Panc1 (cell line): ENCODE measurements around the gene FMO3. TPM values are rescaled to one million over a fixed set of nuclear protein-coding genes. Genes with fewer than 3 reads are reported as not detected.

Experiments
- ATAC-seq: fragments of 200-7000 bp; cut with Tn5 transposase; 2 replicates; pipeline ENCODE4 v1.9.1; 2020; ENCODE audit warnings: mild to moderate bottlenecking, moderate library complexity
- BruUV-seq: library from RNA; stranded (reverse); fragments of 400-500 nt; replicated peaks from 2 replicates; lab custom pipeline; 2021; lab: Mats Ljungman, UMichigan
- CTCF ChIA-PET: fragments of 300-600 bp; sonication (Branson Sonifier 250); formaldehyde crosslinking; loops from one replicate; lab custom pipeline; 2022; ENCODE audit warnings: antibody characterized with exemption; lab: Charles Lee
- POLR2A ChIA-PET: fragments of 300-600 bp; sonication (Branson Sonifier 250); formaldehyde crosslinking; loops from one replicate; lab custom pipeline; 2022; ENCODE audit warnings: antibody characterized with exemption; lab: Charles Lee
- DNase-seq: peaks from one replicate; pipeline ENCODE4 v3.0.0-alpha.2; 2010; ENCODE audit warnings: low read depth, low spot score
- H3K27ac ChIP-seq: 2 replicates; pipeline ENCODE4 v1.5.1; 2011; ENCODE audit warnings: mild to moderate bottlenecking, low read length, inconsistent platforms
- H3K27me3 ChIP-seq: fragments of 200-500 bp; sonication (Bioruptor generic); 2 replicates; pipeline ENCODE4 v1.6.0; 2014; ENCODE audit warnings: low read length, inconsistent platforms; ENCODE audit not compliant: control insufficient read depth, insufficient read depth
- H3K36me3 ChIP-seq: fragments of 200-500 bp; sonication (Bioruptor generic); 2 replicates; pipeline ENCODE4 v1.5.1; 2014; ENCODE audit warnings: inconsistent platforms, mild to moderate bottlenecking, low read length, moderate library complexity; ENCODE audit not compliant: control insufficient read depth, insufficient read depth
- H3K4me1 ChIP-seq: 2 replicates; pipeline ENCODE4 v1.5.1; 2011; ENCODE audit warnings: inconsistent platforms, mild to moderate bottlenecking, low read length, moderate library complexity; ENCODE audit not compliant: control insufficient read depth, insufficient read depth
- H3K4me3 ChIP-seq, 2 experiments: 2 replicates each; pipeline ENCODE4 v1.5.1; 2011 to 2012; ENCODE audit warnings: low read depth in 2 of 2, low read length in 2 of 2, mild to moderate bottlenecking in 2 of 2, inconsistent platforms in 1 of 2, moderate library complexity in 1 of 2
- H3K9me3 ChIP-seq: fragments of 200-500 bp; sonication (Bioruptor generic); 2 replicates; pipeline ENCODE4 v1.5.1; 2014; ENCODE audit warnings: low read depth, mild to moderate bottlenecking, inconsistent platforms, low read length, moderate library complexity; ENCODE audit not compliant: control insufficient read depth, insufficient read depth
- CTCF ChIP-seq: fragments of 450-650 bp; IDR thresholded peaks from 2 replicates; pipeline ENCODE4 v1.5.1; 2017; ENCODE audit warnings: mild to moderate bottlenecking
- POLR2AphosphoS5 ChIP-seq: IDR thresholded peaks from 2 replicates; pipeline ENCODE4 v1.6.1; 2012; ENCODE audit warnings: mild to moderate bottlenecking, low read depth, low read length, moderate library complexity
- SIN3A ChIP-seq: IDR thresholded peaks from 2 replicates; pipeline ENCODE4 v1.6.1; 2012; ENCODE audit warnings: low read depth, mild to moderate bottlenecking, low read length, moderate library complexity, borderline replicate concordance; ENCODE audit not compliant: insufficient read depth
- TCF7L2 ChIP-seq: IDR thresholded peaks from 2 replicates; pipeline ENCODE4 v1.6.1; 2011; ENCODE audit warnings: mild to moderate bottlenecking, low read depth, low read length, inconsistent platforms
- in situ Hi-C: cut with HindIII; loops from 2 replicates; pipeline ENCODE4 v1.10.0; 2016; ENCODE audit warnings: low sequenced_read_pairs, low pct_unique_long_range_greater_than_20kb
- intact Hi-C: fragments of 100-400 bp; cut with micrococcal nuclease; formaldehyde crosslinking; loops from one replicate; pipeline ENCODE4 v1.10.0; 2022; ENCODE audit not compliant: unreplicated experiment
- total RNA-seq: library from RNA; stranded (reverse); gene quantifications from one replicate; pipeline ENCODE4 v1.2.1, GENCODE V29; 2021; ENCODE audit not compliant: unreplicated experiment
- TF ChIP-seq, protein P1 (sequence below), 2 experiments: IDR thresholded peaks; 2 replicates each; pipeline ENCODE4 v1.6.1; 2011 to 2012; ENCODE audit warnings: low read depth in 2 of 2, control low read depth in 1 of 2, low read length in 1 of 2, mild to moderate bottlenecking in 1 of 2, moderate library complexity in 1 of 2; ENCODE audit not compliant: insufficient read depth in 1 of 2

Gene FMO3
- total RNA-seq, 1 experiment from 2014 or later, result not detected

GRCh38 chr1:171061425-171062143, 29.1 kb upstream of the FMO3 start:
- no peak for DNase-seq
- CTCF ChIA-PET, result no interaction called here
- POLR2A ChIA-PET, result no interaction called here
- Histone ChIP-seq H3K4me1 (no peaks in the 10 kb centered on the region), H3K36me3 (no peaks in the 10 kb centered on the region), H3K9me3 (no peaks in the 10 kb centered on the region), H3K27ac (no peak overlapping the region), H3K4me3 (no peak overlapping the region), H3K27me3 (no peaks in the 10 kb centered on the region)
- ATAC-seq, result no peak
- TF ChIP-seq POLR2AphosphoS5 (no peak), TCF7L2 (no peak)
- intact Hi-C loops (no loop called here), in situ Hi-C loops (no loop called here)
- no TSS peak for BruUV-seq

GRCh38 chr1:171062902-171063301, 27.8 kb upstream of the FMO3 start:
- POLR2A ChIA-PET, result no interaction called here
- no peaks in the 10 kb centered on the region for H3K4me1 ChIP-seq
- H3K27me3 ChIP-seq, result no peaks in the 10 kb centered on the region
- intact Hi-C loops, result no loop called here
- H3K9me3 ChIP-seq, result no peaks in the 10 kb centered on the region
- H3K36me3 ChIP-seq, result no peaks in the 10 kb centered on the region
- CTCF ChIA-PET, result no interaction called here
- no TSS peak for BruUV-seq
- in situ Hi-C loops, result no loop called here
- ATAC-seq (no peak), DNase-seq (no peak)
- no peak overlapping the region for H3K27ac ChIP-seq
- H3K4me3 ChIP-seq, result no peak overlapping the region
- TF ChIP-seq CTCF (no peak), TCF7L2 (no peak), POLR2AphosphoS5 (no peak), SIN3A (no peak)
- TF ChIP-seq, protein P1, sequence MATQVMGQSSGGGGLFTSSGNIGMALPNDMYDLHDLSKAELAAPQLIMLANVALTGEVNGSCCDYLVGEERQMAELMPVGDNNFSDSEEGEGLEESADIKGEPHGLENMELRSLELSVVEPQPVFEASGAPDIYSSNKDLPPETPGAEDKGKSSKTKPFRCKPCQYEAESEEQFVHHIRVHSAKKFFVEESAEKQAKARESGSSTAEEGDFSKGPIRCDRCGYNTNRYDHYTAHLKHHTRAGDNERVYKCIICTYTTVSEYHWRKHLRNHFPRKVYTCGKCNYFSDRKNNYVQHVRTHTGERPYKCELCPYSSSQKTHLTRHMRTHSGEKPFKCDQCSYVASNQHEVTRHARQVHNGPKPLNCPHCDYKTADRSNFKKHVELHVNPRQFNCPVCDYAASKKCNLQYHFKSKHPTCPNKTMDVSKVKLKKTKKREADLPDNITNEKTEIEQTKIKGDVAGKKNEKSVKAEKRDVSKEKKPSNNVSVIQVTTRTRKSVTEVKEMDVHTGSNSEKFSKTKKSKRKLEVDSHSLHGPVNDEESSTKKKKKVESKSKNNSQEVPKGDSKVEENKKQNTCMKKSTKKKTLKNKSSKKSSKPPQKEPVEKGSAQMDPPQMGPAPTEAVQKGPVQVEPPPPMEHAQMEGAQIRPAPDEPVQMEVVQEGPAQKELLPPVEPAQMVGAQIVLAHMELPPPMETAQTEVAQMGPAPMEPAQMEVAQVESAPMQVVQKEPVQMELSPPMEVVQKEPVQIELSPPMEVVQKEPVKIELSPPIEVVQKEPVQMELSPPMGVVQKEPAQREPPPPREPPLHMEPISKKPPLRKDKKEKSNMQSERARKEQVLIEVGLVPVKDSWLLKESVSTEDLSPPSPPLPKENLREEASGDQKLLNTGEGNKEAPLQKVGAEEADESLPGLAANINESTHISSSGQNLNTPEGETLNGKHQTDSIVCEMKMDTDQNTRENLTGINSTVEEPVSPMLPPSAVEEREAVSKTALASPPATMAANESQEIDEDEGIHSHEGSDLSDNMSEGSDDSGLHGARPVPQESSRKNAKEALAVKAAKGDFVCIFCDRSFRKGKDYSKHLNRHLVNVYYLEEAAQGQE (IDR thresholded peaks at IDR 0.05; ENCODE audit: insufficient read depth in 1 of 2, low read depth in 2 of 2, low read length in 1 of 2), result no peak

DNA sequence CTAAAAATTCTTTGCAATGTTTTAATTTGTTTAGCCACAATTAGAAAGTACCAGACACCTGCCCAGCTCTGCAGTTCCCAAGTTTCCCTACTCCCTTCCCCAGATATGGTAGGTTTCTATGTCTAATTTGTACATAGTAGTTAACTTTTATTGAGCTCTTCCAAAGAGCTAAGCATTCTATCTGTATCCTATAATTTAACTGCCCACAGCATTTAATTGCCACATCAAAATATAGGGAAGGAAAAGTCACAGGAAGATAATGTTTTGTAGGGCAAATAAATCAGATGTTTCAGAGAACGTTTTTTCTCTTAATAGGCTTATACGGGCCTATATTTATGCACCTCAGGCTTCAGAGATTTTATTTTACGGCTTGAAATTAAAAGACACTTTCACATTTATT, 15.7 kb upstream of the FMO3 start:
- H3K4me3 ChIP-seq, result no peak overlapping the region
- BruUV-seq, result no TSS peak
- H3K4me1 ChIP-seq, result no peaks in the 10 kb centered on the region
- ChIA-PET POLR2A (no interaction called here), CTCF (no interaction called here)
- no peaks in the 10 kb centered on the region for H3K36me3 ChIP-seq
- in situ Hi-C loops (no loop called here), intact Hi-C loops (loop anchor here (5.0 kb wide), 1 partner anchor 152 kb away; no protein-coding TSS in a partner anchor)
- no peaks in the 10 kb centered on the region for H3K9me3 ChIP-seq
- DNase-seq (no peak), ATAC-seq (no peak)
- no peak overlapping the region for H3K27ac ChIP-seq
- TF ChIP-seq SIN3A (no peak), POLR2AphosphoS5 (no peak), CTCF (no peak), TCF7L2 (no peak)
- TF ChIP-seq, protein P1 (IDR thresholded peaks at IDR 0.05; ENCODE audit: insufficient read depth in 1 of 2, low read depth in 2 of 2, low read length in 1 of 2), result no peak
- no peaks in the 10 kb centered on the region for H3K27me3 ChIP-seq
